ENCODE data around the gene TXLNG. TPM values are rescaled to one million over a fixed set of nuclear protein-coding genes. Genes with fewer than 3 reads are reported as not detected.

TXLNG gene
- total RNA-seq, 1 donor from 2014 or later: 13.9 TPM

DNA sequence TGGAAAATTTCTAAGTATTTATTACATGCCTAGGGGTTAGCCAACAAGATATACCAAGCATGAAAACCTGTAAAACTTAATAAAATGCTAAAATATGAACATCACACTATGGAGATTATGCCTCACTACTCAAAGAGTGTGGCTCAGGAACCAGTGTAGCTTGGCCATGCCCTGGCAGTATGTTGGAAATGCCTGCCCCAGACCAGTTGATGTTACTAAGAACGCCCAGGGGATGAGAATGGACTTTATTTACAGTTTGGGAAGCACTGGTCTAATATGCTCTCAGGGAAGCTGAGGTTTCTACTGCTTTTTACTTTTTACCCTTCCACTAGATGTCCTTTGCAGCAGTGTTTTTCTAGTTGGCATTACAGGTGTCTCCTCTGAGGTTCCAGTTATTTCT lies 23.7 kb upstream of the TXLNG start:
- Mint-ChIP-seq H3K4me1 (ENCODE audit: unreplicated experiment) (no peaks in the 10 kb centered on the region), H3K4me3 (ENCODE audit: unreplicated experiment) (no peak overlapping the region), H3K36me3 (ENCODE audit: unreplicated experiment) (peaks cover 24% of the 10 kb centered on the region), H3K9me3 (ENCODE audit: unreplicated experiment) (no peaks in the 10 kb centered on the region), H3K27ac (ENCODE audit: unreplicated experiment) (no peak overlapping the region), H3K27me3 (ENCODE audit: unreplicated experiment) (no peaks in the 10 kb centered on the region)
- no peak for TF ChIP-seq CTCF (IDR thresholded peaks at IDR 0.05)
- DNase-seq (ENCODE audit: extremely low spot score, unreplicated experiment): no peak

- no peak overlapping the region for H3K4me3 Mint-ChIP-seq (ENCODE audit: unreplicated experiment)
- no peaks in the 10 kb centered on the region for H3K9me3 Mint-ChIP-seq (ENCODE audit: unreplicated experiment)
- H3K36me3 Mint-ChIP-seq (ENCODE audit: unreplicated experiment): peaks cover 13% of the 10 kb centered on the region
- no peaks in the 10 kb centered on the region for H3K4me1 Mint-ChIP-seq (ENCODE audit: unreplicated experiment)
- H3K27ac Mint-ChIP-seq (ENCODE audit: unreplicated experiment): no peak overlapping the region
- no peak for TF ChIP-seq CTCF (IDR thresholded peaks at IDR 0.05)
- H3K27me3 Mint-ChIP-seq (ENCODE audit: unreplicated experiment): no peaks in the 10 kb centered on the region
- no peak for DNase-seq (ENCODE audit: extremely low spot score, unreplicated experiment)
Measured at GRCh38 chrX:16765594-16765993, 20.7 kb upstream of the TXLNG start.

- H3K9me3 Mint-ChIP-seq (ENCODE audit: unreplicated experiment): no peaks in the 10 kb centered on the region
- DNase-seq (ENCODE audit: extremely low spot score, unreplicated experiment): no peak
- no peak for TF ChIP-seq CTCF (IDR thresholded peaks at IDR 0.05)
- no peaks in the 10 kb centered on the region for H3K27me3 Mint-ChIP-seq (ENCODE audit: unreplicated experiment)
- peaks cover 1% of the 10 kb centered on the region for H3K4me1 Mint-ChIP-seq (ENCODE audit: unreplicated experiment)
- no peaks in the 10 kb centered on the region for H3K36me3 Mint-ChIP-seq (ENCODE audit: unreplicated experiment)
- H3K27ac Mint-ChIP-seq (ENCODE audit: unreplicated experiment): no peak overlapping the region
- H3K4me3 Mint-ChIP-seq (ENCODE audit: unreplicated experiment): no peak overlapping the region
Measured at GRCh38 chrX:16770970-16771482, 15.2 kb upstream of the TXLNG start.

DNA sequence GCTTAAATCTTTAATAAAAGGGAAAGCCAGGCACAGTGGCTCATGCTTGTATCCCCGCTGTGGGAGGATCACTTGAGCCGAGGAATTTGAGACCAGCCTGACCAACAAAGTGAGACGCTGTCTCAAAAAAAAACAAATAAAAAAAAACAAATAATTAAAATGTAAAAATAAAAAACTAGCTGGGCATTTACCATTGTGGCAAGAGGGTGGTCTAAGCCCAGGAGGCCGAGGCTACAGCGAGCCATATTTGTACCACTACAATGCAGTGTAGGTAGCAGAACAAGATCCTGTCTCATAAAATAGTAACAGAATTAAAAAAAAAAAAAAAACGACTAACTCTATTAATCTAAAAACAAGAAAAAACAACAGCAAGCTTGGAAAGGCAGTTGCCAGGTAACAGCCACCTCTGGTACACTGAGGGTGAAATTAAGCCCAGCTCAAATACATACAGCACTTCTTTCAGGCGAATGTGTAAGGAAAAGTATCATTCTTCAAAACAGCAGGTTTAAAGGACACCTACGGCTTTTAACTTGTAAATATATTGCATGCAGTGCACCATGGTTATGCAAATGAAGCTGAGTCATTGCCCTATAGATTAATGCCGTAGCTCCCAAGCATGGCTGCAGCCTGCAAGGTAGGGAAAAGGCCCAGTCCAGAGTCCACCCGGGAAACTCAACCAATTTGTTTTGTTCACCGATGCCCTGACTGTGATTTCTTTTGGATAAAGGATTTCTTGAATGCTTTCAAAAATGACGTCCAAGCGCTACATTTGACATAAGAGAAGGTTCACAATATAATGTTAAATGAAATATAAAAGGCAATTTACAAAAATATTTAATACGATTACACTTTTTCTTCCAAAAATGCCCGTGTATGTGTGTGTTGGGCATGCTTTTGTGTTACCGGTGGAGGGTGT lies 14.5 kb upstream of the TXLNG start:
- Mint-ChIP-seq H3K4me3 (ENCODE audit: unreplicated experiment) (no peak overlapping the region), H3K4me1 (ENCODE audit: unreplicated experiment) (peaks cover 1% of the 10 kb centered on the region), H3K27ac (ENCODE audit: unreplicated experiment) (peak overlapping the region; percentile 73), H3K36me3 (ENCODE audit: unreplicated experiment) (no peaks in the 10 kb centered on the region), H3K9me3 (ENCODE audit: unreplicated experiment) (no peaks in the 10 kb centered on the region), H3K27me3 (ENCODE audit: unreplicated experiment) (no peaks in the 10 kb centered on the region)
- no peak for DNase-seq (ENCODE audit: extremely low spot score, unreplicated experiment)
- no peak for TF ChIP-seq CTCF (IDR thresholded peaks at IDR 0.05)

GRCh38 chrX:16772460-16772859 lies 13.8 kb upstream of the TXLNG start:
- TF ChIP-seq CTCF (IDR thresholded peaks at IDR 0.05): no peak
- Mint-ChIP-seq H3K27me3 (ENCODE audit: unreplicated experiment) (no peaks in the 10 kb centered on the region), H3K36me3 (ENCODE audit: unreplicated experiment) (no peaks in the 10 kb centered on the region), H3K27ac (ENCODE audit: unreplicated experiment) (no peak overlapping the region), H3K4me3 (ENCODE audit: unreplicated experiment) (no peak overlapping the region), H3K4me1 (ENCODE audit: unreplicated experiment) (peaks cover 1% of the 10 kb centered on the region), H3K9me3 (ENCODE audit: unreplicated experiment) (no peaks in the 10 kb centered on the region)
- no peak for DNase-seq (ENCODE audit: extremely low spot score, unreplicated experiment)
